NCI-H2081 (cell line): ENCODE data around the gene NIPSNAP3A.

ENCODE experiments used
- DNase-seq, 2 experiments: peaks; one replicate each; lab custom pipeline; 2025; lab: John Stamatoyannopoulos, UW

Gene NIPSNAP3A

GRCh38 chr9:104808035-104808614, 60.6 kb downstream of the NIPSNAP3A start:
- peak; percentile 41 to 63 for DNase-seq
